ENCODE measurements around the gene HCRTR1.

Gene HCRTR1

GRCh38 chr1:31671147-31671546, 53.7 kb downstream of the HCRTR1 start:
- TF ChIP-seq CTCF (IDR thresholded peaks at IDR 0.05; ENCODE audit: low read length, missing control alignments) = no peak
- H3K4me3 ChIP-seq (replicated peaks; ENCODE audit: low read depth, low read length) = no peak overlapping the region

GRCh38 chr1:31671561-31672201, 54.2 kb downstream of the HCRTR1 start:
- DNase-seq (ENCODE audit: low read depth) = no peak
- H3K4me3 ChIP-seq (replicated peaks; ENCODE audit: low read depth, low read length) = no peak overlapping the region
- no peak for TF ChIP-seq CTCF (IDR thresholded peaks at IDR 0.05; ENCODE audit: low read length, missing control alignments)

More at GRCh38 chr1:31671147-31671546, 53.7 kb downstream of the HCRTR1 start:
- no peak for DNase-seq (ENCODE audit: low read depth)

DNA sequence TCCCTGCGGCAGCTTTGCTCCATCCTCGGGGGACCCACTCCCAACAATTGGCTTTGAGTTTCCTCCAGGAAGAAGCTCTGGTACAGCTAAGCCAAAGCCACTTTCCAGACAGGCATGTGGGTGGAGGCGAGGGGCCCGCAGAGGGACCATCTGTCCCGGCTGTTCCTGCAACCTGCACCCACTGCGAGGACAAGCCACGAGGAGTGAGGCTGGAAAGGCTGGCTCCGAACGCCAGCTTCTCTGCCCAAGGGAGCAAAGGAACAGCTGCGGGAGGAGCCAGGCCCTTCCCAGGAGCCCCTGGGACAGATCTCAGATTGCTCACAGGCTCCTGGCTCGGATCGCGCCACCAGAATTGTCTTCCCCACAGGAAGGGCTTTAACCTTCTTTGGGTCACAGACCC, 55.5 kb downstream of the HCRTR1 start:
- DNase-seq (ENCODE audit: low read depth) = no peak
- no peak for TF ChIP-seq CTCF (IDR thresholded peaks at IDR 0.05; ENCODE audit: low read length, missing control alignments)
- no peak overlapping the region for H3K4me3 ChIP-seq (replicated peaks; ENCODE audit: low read depth, low read length)

DNA sequence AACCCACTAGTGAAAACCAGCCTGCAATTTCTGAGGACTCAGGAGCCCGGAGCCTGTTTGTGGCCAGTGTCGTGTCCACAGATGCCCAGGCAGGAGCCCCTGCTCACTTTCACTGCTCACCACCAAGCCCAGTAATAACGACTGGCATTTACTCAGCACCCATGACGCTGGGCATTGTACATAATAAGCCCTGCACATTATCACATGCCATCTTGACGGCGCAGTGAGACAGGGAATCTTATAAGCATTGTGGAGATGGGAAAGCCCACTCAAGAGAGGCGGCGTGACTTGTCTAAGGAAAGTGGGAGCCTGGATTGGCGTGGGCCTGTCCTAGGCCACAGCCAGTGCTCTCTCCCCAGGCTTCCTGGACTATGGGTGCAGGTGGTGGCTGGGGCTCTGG, 55.9 kb downstream of the HCRTR1 start:
- no peak for TF ChIP-seq CTCF (IDR thresholded peaks at IDR 0.05; ENCODE audit: low read length, missing control alignments)
- DNase-seq (ENCODE audit: low read depth) = no peak
- H3K4me3 ChIP-seq (replicated peaks; ENCODE audit: low read depth, low read length) = no peak overlapping the region

DNA sequence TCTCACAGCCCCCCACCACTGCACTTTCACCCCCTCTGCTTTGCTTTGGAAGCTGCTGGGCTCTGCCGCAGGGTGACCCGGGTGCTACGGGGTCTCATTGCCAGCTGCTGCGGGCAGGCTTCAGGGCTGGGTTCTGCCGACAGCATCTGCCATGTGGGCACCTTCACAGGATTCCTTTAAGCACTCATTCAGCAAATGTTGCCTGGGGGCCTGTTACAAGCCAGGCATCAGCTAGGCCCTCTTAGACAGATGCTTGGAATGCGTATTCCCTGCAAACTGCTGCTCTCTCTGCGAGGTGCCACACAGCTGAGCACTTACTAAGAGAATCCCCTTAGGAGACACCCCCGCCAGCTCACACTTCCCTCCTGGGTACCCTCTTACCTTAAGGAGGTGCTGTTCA, 57.1 kb downstream of the HCRTR1 start:
- DNase-seq (ENCODE audit: low read depth) = no peak
- TF ChIP-seq CTCF (IDR thresholded peaks at IDR 0.05; ENCODE audit: low read length, missing control alignments) = no peak

DNA sequence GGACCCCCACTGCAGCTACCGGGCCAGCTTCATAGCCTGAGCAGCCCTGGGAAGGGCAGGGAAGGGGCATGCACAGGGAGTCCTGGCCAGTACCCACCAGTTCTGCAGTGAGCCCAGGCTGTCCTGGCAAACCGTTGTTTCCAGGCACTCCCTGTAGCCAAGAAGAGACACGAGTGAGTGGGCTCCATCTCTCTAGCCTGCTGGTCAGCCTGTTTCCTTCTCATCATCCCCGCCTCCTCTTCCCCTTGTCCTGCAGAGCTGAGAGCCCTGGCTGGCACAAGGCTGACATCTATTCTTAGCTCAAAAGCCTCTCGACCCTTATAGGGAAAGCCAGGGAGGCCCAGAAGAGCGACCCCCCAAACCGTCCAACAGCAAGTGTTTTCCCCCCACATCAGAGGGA, 57.7 kb downstream of the HCRTR1 start:
- H3K4me3 ChIP-seq (replicated peaks; ENCODE audit: low read depth, low read length) = no peak overlapping the region
- no peak for TF ChIP-seq CTCF (IDR thresholded peaks at IDR 0.05; ENCODE audit: low read length, missing control alignments)
- no peak for DNase-seq (ENCODE audit: low read depth)

More for the DNA sequence above, 57.1 kb downstream of the HCRTR1 start:
- H3K4me3 ChIP-seq (replicated peaks; ENCODE audit: low read depth, low read length) = no peak overlapping the region

- DNase-seq (ENCODE audit: low read depth) = no peak
- no peak overlapping the region for H3K4me3 ChIP-seq (replicated peaks; ENCODE audit: low read depth, low read length)
- TF ChIP-seq CTCF (IDR thresholded peaks at IDR 0.05; ENCODE audit: low read length, missing control alignments) = no peak
Measured at GRCh38 chr1:31675756-31676155, 58.3 kb downstream of the HCRTR1 start.

Data from fibroblast of pulmonary artery (primary cell).